Astrocyte of the cerebellum (primary cell): ENCODE results near the gene ZWINT.

Experiments
- DNase-seq: peaks from one replicate; pipeline ENCODE4 v3.0.0-alpha.2; 2011; ENCODE audit warnings: low read depth
- H3K4me3 ChIP-seq: 2 replicates; pipeline ENCODE4 v1.5.1; 2011; ENCODE audit warnings: mild to moderate bottlenecking, low read depth, low read length, moderate library complexity
- CTCF ChIP-seq: IDR thresholded peaks from 2 replicates; pipeline ENCODE4 v1.5.1; 2012; ENCODE audit warnings: low read length, low read depth, moderate library complexity, mild to moderate bottlenecking; ENCODE audit errors: missing control alignments
- in situ Hi-C: cut with HindIII; loops from 2 replicates; pipeline ENCODE4 v1.10.0; 2017; ENCODE audit warnings: low sequenced_read_pairs

ZWINT gene

DNA sequence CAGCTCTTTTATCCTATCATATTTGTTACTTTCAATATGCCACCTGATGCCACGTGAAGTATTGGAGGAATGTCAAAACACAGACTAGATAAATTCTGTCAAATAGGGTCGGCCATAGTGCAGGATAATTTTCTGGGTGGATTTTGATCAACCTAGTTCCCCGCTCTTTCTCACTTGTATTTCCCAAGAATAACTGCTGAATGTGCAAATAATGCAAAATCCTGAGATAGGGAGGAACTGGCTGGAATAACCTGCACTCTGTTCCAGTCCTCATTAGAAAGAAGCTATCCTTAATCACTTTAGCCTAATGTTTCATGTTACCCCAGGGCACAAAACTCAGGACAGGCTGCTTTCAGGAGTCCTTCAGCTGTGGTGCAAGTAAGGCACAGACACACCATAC, 33.9 kb downstream of the ZWINT start:
- H3K4me3 ChIP-seq: no peak overlapping the region
- no peak for DNase-seq
- no peak for TF ChIP-seq CTCF
- in situ Hi-C loops: no loop called here

DNA sequence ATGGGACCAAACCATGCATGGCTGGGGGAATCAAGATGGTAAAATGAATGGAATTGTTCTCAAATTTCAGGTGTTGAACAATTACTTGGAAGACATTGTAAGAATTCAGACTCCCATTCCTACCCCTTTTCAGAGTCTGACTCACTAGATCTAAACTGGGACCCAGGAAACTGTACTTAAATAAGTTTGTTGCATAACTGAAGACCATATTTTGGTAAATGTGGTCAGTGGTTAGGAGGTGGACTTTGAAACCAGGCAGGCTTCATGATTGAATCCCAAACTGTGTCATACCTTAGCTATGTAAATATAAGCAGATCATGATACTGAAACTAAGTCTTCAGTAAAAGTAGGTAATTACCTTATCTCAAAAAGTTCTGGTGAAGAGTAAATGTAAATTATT, 41.7 kb downstream of the ZWINT start:
- no peak overlapping the region for H3K4me3 ChIP-seq
- DNase-seq: peak; percentile 32
- TF ChIP-seq CTCF: no peak
- in situ Hi-C loops: no loop called here

DNA sequence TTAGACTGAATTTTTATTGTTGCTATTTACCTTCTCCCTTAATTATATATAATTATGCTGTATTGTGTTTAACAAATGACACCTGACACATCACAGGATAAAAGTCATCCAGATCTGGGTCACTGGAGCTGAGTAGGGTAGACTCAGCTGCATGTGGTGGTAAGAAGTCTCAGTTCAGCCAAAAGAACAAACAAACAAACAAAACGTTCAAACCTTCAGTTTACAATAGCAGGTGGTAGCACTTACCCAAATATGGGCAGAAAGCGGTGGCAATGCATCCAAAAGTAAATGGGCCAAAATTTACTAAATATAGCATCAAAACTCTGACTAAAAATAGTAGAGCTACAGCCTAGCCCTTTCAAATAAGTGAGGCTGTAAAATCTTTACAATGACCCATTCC, 42.2 kb downstream of the ZWINT start:
- TF ChIP-seq CTCF: no peak
- in situ Hi-C loops: no loop called here
- no peak for DNase-seq

GRCh38 chr10:56317603-56318002, 43.5 kb downstream of the ZWINT start:
- TF ChIP-seq CTCF: no peak
- DNase-seq: no peak
- in situ Hi-C loops: no loop called here
- H3K4me3 ChIP-seq: no peak overlapping the region

More for the DNA sequence above, 42.2 kb downstream of the ZWINT start:
- H3K4me3 ChIP-seq: no peak overlapping the region

DNA sequence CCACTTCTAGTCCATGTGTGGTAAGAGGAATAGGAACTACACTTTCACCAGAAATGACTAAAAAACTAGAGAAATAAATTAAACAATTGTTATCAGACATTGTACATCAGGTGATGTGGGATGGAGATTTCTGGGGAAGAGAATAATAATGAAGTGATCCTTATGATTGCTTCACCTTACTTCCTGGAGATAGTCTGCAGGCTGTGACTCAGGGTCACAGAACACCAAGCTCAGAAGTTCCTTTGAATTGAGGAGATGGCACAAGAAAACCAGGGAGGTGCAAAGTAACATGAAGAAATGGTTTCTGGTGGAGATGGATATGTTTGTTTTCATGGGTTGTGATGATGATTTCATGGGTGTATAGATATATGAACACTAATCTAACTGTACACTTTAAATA, 44.5 kb downstream of the ZWINT start:
- in situ Hi-C loops: no loop called here
- no peak for TF ChIP-seq CTCF
- H3K4me3 ChIP-seq: no peak overlapping the region
- no peak for DNase-seq
